ENCODE results near the gene SNAPIN. TPM values are rescaled to one million over a fixed set of nuclear protein-coding genes. Genes with fewer than 3 reads are reported as not detected.
A peak's percentile ranks its signal among the peaks of the same experiment; 100 is the strongest.

Gene SNAPIN
- total RNA-seq, 1 donor from 2014 or later = 61.0 TPM

- Histone ChIP-seq H3K4me3 (ENCODE audit: low read depth, low read length) (no peak overlapping the region), H3K36me3 (ENCODE audit: control insufficient read depth, insufficient read depth, low read length) (no peaks in the 10 kb centered on the region), H3K27me3 (ENCODE audit: control insufficient read depth, insufficient read depth, low read length) (no peaks in the 10 kb centered on the region)
- TF ChIP-seq CTCF (IDR thresholded peaks at IDR 0.05; ENCODE audit: insufficient read depth, low read length, poor library complexity, severe bottlenecking) = no peak
- DNase-seq (ENCODE audit: low read depth) = no peak
Observed at GRCh38 chr1:153623101-153623500, 35.4 kb upstream of the SNAPIN start.

- Histone ChIP-seq H3K4me3 (ENCODE audit: low read depth, low read length) (no peak overlapping the region), H3K36me3 (ENCODE audit: control insufficient read depth, insufficient read depth, low read length) (no peaks in the 10 kb centered on the region), H3K27me3 (ENCODE audit: control insufficient read depth, insufficient read depth, low read length) (no peaks in the 10 kb centered on the region)
- DNase-seq (ENCODE audit: low read depth) = no peak
- TF ChIP-seq CTCF (IDR thresholded peaks at IDR 0.05; ENCODE audit: insufficient read depth, low read length, poor library complexity, severe bottlenecking) = no peak
Observed at GRCh38 chr1:153624965-153625611, 33.4 kb upstream of the SNAPIN start.

GRCh38 chr1:153626477-153626903 is 32.0 kb upstream of the SNAPIN start:
- no peak for DNase-seq (ENCODE audit: low read depth)
- no peaks in the 10 kb centered on the region for H3K36me3 ChIP-seq (ENCODE audit: control insufficient read depth, insufficient read depth, low read length)
- no peak for TF ChIP-seq CTCF (IDR thresholded peaks at IDR 0.05; ENCODE audit: insufficient read depth, low read length, poor library complexity, severe bottlenecking)
- H3K27me3 ChIP-seq (ENCODE audit: control insufficient read depth, insufficient read depth, low read length) = no peaks in the 10 kb centered on the region
- peak overlapping the region; percentile 58 for H3K4me3 ChIP-seq (ENCODE audit: low read depth, low read length)

GRCh38 chr1:153626904-153627714 is 31.4 kb upstream of the SNAPIN start, which contains the start of gene S100A13:
Gene S100A13, minus strand, starts transcription at chr1:153627505. Its CDS starts 1,033 bp downstream, at chr1:153626472.
- no peaks in the 10 kb centered on the region for H3K36me3 ChIP-seq (ENCODE audit: control insufficient read depth, insufficient read depth, low read length)
- H3K4me3 ChIP-seq (ENCODE audit: low read depth, low read length) = peak within 1 kb of the TSS; percentile 58
- DNase-seq (ENCODE audit: low read depth) = peak; percentile 87
- no peaks in the 10 kb centered on the region for H3K27me3 ChIP-seq (ENCODE audit: control insufficient read depth, insufficient read depth, low read length)
- TF ChIP-seq CTCF (IDR thresholded peaks at IDR 0.05; ENCODE audit: insufficient read depth, low read length, poor library complexity, severe bottlenecking) = peak; percentile 88

- Histone ChIP-seq H3K27me3 (ENCODE audit: control insufficient read depth, insufficient read depth, low read length) (no peaks in the 10 kb centered on the region), H3K36me3 (ENCODE audit: control insufficient read depth, insufficient read depth, low read length) (no peaks in the 10 kb centered on the region), H3K4me3 (ENCODE audit: low read depth, low read length) (peak within 1 kb of the TSS; percentile 58)
- TF ChIP-seq CTCF (IDR thresholded peaks at IDR 0.05; ENCODE audit: insufficient read depth, low read length, poor library complexity, severe bottlenecking) = no peak
- DNase-seq (ENCODE audit: low read depth) = no peak
Observed at GRCh38 chr1:153627715-153628626, 30.5 kb upstream of the SNAPIN start, which contains the start of gene S100A1. Gene S100A1, plus strand, starts transcription at chr1:153628434. Its CDS starts 2,088 bp downstream, at chr1:153630522.

Measured in kidney epithelial cell (primary cell).